Osteocyte (in vitro differentiated cells): ENCODE measurements around the gene DNAI2. TPM values are rescaled to one million over a fixed set of nuclear protein-coding genes. Genes with fewer than 3 reads are reported as not detected.
"Not testable (repeated sequence)": the region's sequence is repeated elsewhere in the genome, so short reads cannot be mapped to it uniquely, and the experiment has no call there.

Source experiments
- DNase-seq: peaks from one replicate; pipeline ENCODE4 v3.0.0; 2021; ENCODE audit warnings: mixed read lengths; ENCODE audit not compliant: unreplicated experiment; ENCODE audit errors: extremely low spot score
- H3K27ac Mint-ChIP-seq: one replicate; pipeline ENCODE4 v1.8.0; 2021; ENCODE audit warnings: mild to moderate bottlenecking, mixed read lengths; ENCODE audit not compliant: unreplicated experiment
- H3K27me3 Mint-ChIP-seq: one replicate; pipeline ENCODE4 v1.8.0; 2021; ENCODE audit warnings: mixed read lengths; ENCODE audit not compliant: unreplicated experiment
- H3K36me3 Mint-ChIP-seq: one replicate; pipeline ENCODE4 v1.8.0; 2021; ENCODE audit warnings: mixed read lengths; ENCODE audit not compliant: unreplicated experiment
- H3K4me1 Mint-ChIP-seq: one replicate; pipeline ENCODE4 v1.8.0; 2021; ENCODE audit warnings: mixed read lengths; ENCODE audit not compliant: unreplicated experiment
- H3K4me3 Mint-ChIP-seq: one replicate; pipeline ENCODE4 v1.8.0; 2021; ENCODE audit warnings: mild to moderate bottlenecking, moderate library complexity, mixed read lengths; ENCODE audit not compliant: unreplicated experiment
- H3K9me3 Mint-ChIP-seq: one replicate; pipeline ENCODE4 v1.8.0; 2021; ENCODE audit warnings: mixed read lengths; ENCODE audit not compliant: unreplicated experiment
- CTCF ChIP-seq: fragments of 200-600 bp; sonication (generic); IDR thresholded peaks from 2 replicates; pipeline ENCODE4 v1.5.0; 2021; ENCODE audit warnings: antibody characterized with exemption, mild to moderate bottlenecking, moderate library complexity
- total RNA-seq: library from RNA; stranded (reverse); gene quantifications from 2 replicates; pipeline ENCODE4 v1.2.1, GENCODE V29; 2021

The DNAI2 gene
- total RNA-seq, 1 donor from 2014 or later: not detected

GRCh38 chr17:74276051-74276476 is 2.0 kb downstream of the DNAI2 start:
- H3K36me3 Mint-ChIP-seq: no peaks in the 10 kb centered on the region
- no peak overlapping the region for H3K4me3 Mint-ChIP-seq
- no peaks in the 10 kb centered on the region for H3K9me3 Mint-ChIP-seq
- no peak overlapping the region for H3K27ac Mint-ChIP-seq
- peaks cover 23% of the 10 kb centered on the region for H3K27me3 Mint-ChIP-seq
- peaks cover 25% of the 10 kb centered on the region for H3K4me1 Mint-ChIP-seq
- no peak for TF ChIP-seq CTCF
- DNase-seq: no peak

GRCh38 chr17:74276541-74277009 is 2.5 kb downstream of the DNAI2 start:
- H3K4me1 Mint-ChIP-seq: peaks cover 25% of the 10 kb centered on the region
- TF ChIP-seq CTCF: no peak
- H3K36me3 Mint-ChIP-seq: no peaks in the 10 kb centered on the region
- H3K27ac Mint-ChIP-seq: no peak overlapping the region
- no peak for DNase-seq
- H3K4me3 Mint-ChIP-seq: no peak overlapping the region
- H3K9me3 Mint-ChIP-seq: no peaks in the 10 kb centered on the region
- H3K27me3 Mint-ChIP-seq: peaks cover 23% of the 10 kb centered on the region

GRCh38 chr17:74277935-74278334 is 3.9 kb downstream of the DNAI2 start:
- Mint-ChIP-seq H3K4me3 (no peak overlapping the region), H3K4me1 (peaks cover 15% of the 10 kb centered on the region), H3K27me3 (peaks cover 19% of the 10 kb centered on the region), H3K36me3 (no peaks in the 10 kb centered on the region), H3K9me3 (no peaks in the 10 kb centered on the region), H3K27ac (no peak overlapping the region)
- DNase-seq: no peak
- TF ChIP-seq CTCF: no peak

DNA sequence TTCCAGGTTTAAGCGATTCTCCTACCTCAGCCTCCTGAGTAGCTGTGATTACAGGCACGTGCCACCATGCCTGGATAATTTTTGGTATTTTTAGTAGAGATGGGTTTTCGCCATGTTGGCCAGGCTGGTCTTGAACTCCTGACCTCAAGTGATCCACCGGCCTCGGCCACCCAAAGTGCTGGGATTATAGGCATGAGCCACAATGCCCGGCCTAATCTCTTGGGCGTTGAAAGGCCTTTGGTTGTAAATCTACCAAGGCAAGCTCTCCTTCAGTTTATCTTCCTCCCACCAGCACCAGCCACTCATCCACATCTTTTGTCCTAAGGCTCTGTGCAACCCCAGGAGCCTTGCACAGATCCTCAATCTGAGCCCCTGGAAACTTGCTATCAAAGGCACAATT is 5.6 kb downstream of the DNAI2 start:
- not testable (repeated sequence) for H3K27me3 Mint-ChIP-seq, H3K4me3 Mint-ChIP-seq, H3K36me3 Mint-ChIP-seq, H3K27ac Mint-ChIP-seq, DNase-seq, H3K9me3 Mint-ChIP-seq
- H3K4me1 Mint-ChIP-seq: peaks cover 11% of the 10 kb centered on the region

- Mint-ChIP-seq H3K9me3 (no peaks in the 10 kb centered on the region), H3K4me3 (no peak overlapping the region), H3K27ac (no peak overlapping the region), H3K4me1 (peaks cover 11% of the 10 kb centered on the region), H3K36me3 (no peaks in the 10 kb centered on the region), H3K27me3 (peaks cover 9% of the 10 kb centered on the region)
- no peak for TF ChIP-seq CTCF
- DNase-seq: no peak
Observed at GRCh38 chr17:74280093-74280513, 6.1 kb downstream of the DNAI2 start.

GRCh38 chr17:74281799-74282198 is 7.8 kb downstream of the DNAI2 start:
- H3K36me3 Mint-ChIP-seq: no peaks in the 10 kb centered on the region
- H3K27ac Mint-ChIP-seq: no peak overlapping the region
- no peaks in the 10 kb centered on the region for H3K27me3 Mint-ChIP-seq
- H3K9me3 Mint-ChIP-seq: no peaks in the 10 kb centered on the region
- no peak for TF ChIP-seq CTCF
- H3K4me3 Mint-ChIP-seq: no peak overlapping the region
- peaks cover under 1% of the 10 kb centered on the region for H3K4me1 Mint-ChIP-seq
- DNase-seq: no peak

DNA sequence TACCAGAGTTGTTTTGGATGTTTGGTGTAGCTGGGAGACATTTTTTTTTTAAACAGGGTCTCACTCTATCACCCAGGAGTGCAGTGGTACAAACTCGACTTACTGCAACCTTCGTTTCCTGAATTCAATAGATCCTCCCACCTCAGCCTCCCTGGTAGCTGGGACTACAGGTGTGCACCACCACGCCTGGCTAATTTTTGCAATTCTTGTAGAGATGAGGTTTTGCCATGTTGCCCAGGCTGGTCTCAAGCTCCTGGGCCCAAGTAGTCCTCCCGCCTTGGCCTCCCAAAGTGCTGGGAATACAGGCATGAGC is 8.2 kb downstream of the DNAI2 start:
- H3K27ac Mint-ChIP-seq, H3K4me1 Mint-ChIP-seq, DNase-seq, H3K9me3 Mint-ChIP-seq, H3K4me3 Mint-ChIP-seq, H3K27me3 Mint-ChIP-seq, H3K36me3 Mint-ChIP-seq: not testable (repeated sequence)
